ENCODE measurements around the gene PREPL.

GRCh38 chr2:44321360-44321759 lies 39.9 kb downstream of the PREPL start:
- TF ChIP-seq POLR2A (IDR thresholded peaks at IDR 0.05) (no peak), CTCF (IDR thresholded peaks at IDR 0.05) (no peak)

Measured in right lobe of liver (tissue), 4 donors.